RWPE2 (cell line): ENCODE measurements around the gene HCLS1.

Source experiments
- ATAC-seq: fragments of 200-7000 bp; cut with Tn5 transposase; 3 replicates; pipeline ENCODE4 v1.9.1; 2021; ENCODE audit warnings: low read depth
- DNase-seq: peaks from one replicate; pipeline ENCODE4 v3.0.0-alpha.2; 2020; ENCODE audit warnings: low spot score
- H3K27ac ChIP-seq: fragments of 450-650 bp; 2 replicates; pipeline ENCODE4 v1.5.1; 2017; ENCODE audit warnings: mild to moderate bottlenecking; ENCODE audit not compliant: poor library complexity, severe bottlenecking
- H3K27me3 ChIP-seq: fragments of 250-450 bp; sonication (Bioruptor Pico); 2 replicates; pipeline ENCODE4 v1.5.1; 2021; ENCODE audit warnings: mild to moderate bottlenecking, moderate library complexity; ENCODE audit not compliant: insufficient read depth, poor library complexity, severe bottlenecking
- H3K36me3 ChIP-seq: fragments of 250-450 bp; sonication (Bioruptor Pico); 2 replicates; pipeline ENCODE4 v1.5.1; 2020; ENCODE audit warnings: low read depth, mild to moderate bottlenecking, moderate library complexity
- H3K4me1 ChIP-seq: fragments of 250-450 bp; sonication (Bioruptor Pico); 2 replicates; pipeline ENCODE4 v1.5.1; 2021; ENCODE audit warnings: mild to moderate bottlenecking, moderate library complexity; ENCODE audit not compliant: insufficient read depth, poor library complexity, severe bottlenecking
- H3K4me3 ChIP-seq: fragments of 250-450 bp; sonication (Bioruptor Pico); 2 replicates; pipeline ENCODE4 v1.5.1; 2021; ENCODE audit warnings: mild to moderate bottlenecking, moderate library complexity; ENCODE audit not compliant: severe bottlenecking
- H3K9me3 ChIP-seq: fragments of 250-450 bp; sonication (Bioruptor Pico); 2 replicates; pipeline ENCODE4 v1.5.1; 2021; ENCODE audit warnings: mild to moderate bottlenecking, moderate library complexity; ENCODE audit not compliant: severe bottlenecking
- TF ChIP-seq, protein P1 (sequence below): fragments of 450-650 bp; IDR thresholded peaks from one replicate; pipeline ENCODE4 v1.5.1; 2017; ENCODE audit warnings: mild to moderate bottlenecking, moderate library complexity; ENCODE audit not compliant: poor library complexity, severe bottlenecking

HCLS1 gene, protein sequence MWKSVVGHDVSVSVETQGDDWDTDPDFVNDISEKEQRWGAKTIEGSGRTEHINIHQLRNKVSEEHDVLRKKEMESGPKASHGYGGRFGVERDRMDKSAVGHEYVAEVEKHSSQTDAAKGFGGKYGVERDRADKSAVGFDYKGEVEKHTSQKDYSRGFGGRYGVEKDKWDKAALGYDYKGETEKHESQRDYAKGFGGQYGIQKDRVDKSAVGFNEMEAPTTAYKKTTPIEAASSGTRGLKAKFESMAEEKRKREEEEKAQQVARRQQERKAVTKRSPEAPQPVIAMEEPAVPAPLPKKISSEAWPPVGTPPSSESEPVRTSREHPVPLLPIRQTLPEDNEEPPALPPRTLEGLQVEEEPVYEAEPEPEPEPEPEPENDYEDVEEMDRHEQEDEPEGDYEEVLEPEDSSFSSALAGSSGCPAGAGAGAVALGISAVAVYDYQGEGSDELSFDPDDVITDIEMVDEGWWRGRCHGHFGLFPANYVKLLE

DNA sequence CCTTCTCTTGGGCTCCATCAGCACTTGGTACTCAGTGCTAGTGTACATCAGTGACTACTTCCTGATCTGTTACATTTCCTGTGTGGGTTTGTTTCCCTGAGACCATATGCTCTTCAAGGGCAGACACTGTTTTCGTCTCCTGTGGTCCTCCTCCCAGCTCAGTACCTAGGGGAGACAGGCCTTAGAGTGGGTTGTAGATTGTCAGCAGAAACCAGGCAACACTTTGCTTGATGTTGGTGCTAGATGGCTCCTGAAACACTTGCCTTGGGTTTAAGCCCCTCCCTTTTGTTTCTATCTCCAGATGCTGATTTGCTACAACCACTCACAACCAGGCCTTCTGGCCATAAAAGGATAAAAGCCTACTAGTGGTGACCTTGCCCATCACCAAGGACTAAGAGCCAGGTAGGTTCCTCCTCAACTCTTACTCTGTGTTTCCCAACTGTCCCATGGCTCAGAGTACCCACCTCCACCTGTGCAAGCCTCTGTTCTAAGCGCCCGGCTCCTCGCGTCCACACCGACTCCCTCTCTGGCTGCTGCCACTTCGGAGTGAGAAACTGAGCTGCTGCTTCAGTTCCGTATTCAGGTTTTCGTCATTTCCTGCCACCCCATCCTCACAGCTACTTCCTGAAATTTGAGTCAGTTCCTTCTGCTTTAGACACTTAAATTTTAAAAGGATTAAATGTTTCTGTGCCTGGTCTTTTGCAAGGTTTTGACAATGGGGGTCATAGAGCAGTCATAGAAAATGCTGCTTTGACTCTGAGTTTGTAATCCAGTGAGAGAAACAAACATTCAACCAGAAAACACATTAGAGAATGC is at the start of gene HCLS1:
TSS of gene HCLS1 (minus strand) at position 548 of the 816 bp plus-strand sequence. CDS start 2,556 bp downstream, outside the sequence.
- Histone ChIP-seq H3K4me1 (peaks cover 11% of the 10 kb centered on the region), H3K4me3 (no peak within 1 kb of the TSS), H3K36me3 (peaks cover 25% of the 10 kb centered on the region), H3K9me3 (no peaks in the 10 kb centered on the region), H3K27me3 (no peaks in the 10 kb centered on the region), H3K27ac (no peak within 1 kb of the TSS)
- TF ChIP-seq, protein P1, sequence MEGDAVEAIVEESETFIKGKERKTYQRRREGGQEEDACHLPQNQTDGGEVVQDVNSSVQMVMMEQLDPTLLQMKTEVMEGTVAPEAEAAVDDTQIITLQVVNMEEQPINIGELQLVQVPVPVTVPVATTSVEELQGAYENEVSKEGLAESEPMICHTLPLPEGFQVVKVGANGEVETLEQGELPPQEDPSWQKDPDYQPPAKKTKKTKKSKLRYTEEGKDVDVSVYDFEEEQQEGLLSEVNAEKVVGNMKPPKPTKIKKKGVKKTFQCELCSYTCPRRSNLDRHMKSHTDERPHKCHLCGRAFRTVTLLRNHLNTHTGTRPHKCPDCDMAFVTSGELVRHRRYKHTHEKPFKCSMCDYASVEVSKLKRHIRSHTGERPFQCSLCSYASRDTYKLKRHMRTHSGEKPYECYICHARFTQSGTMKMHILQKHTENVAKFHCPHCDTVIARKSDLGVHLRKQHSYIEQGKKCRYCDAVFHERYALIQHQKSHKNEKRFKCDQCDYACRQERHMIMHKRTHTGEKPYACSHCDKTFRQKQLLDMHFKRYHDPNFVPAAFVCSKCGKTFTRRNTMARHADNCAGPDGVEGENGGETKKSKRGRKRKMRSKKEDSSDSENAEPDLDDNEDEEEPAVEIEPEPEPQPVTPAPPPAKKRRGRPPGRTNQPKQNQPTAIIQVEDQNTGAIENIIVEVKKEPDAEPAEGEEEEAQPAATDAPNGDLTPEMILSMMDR = no peak
- DNase-seq (no peak), ATAC-seq (no peak; the same call in 2 of the 3 replicates)

DNA sequence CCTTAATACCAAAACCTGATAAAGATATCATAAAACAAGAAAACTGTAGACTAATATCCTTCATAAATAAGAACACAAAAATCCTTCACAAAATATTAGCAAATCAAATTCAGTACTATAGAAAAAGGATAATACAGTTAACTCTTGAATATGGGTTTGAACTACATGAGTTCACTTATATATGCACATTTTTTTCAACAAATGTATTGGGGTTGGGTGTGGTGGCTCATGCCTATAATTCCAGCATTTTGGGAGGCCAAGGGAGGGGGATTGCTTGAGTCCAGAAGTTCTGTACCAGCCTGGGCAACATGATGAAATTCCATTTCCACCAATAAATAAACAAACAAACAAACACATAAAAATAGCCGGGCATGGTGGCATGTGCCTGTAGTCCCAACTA is 49.6 kb upstream of the HCLS1 start:
- no peak for ATAC-seq

DNA sequence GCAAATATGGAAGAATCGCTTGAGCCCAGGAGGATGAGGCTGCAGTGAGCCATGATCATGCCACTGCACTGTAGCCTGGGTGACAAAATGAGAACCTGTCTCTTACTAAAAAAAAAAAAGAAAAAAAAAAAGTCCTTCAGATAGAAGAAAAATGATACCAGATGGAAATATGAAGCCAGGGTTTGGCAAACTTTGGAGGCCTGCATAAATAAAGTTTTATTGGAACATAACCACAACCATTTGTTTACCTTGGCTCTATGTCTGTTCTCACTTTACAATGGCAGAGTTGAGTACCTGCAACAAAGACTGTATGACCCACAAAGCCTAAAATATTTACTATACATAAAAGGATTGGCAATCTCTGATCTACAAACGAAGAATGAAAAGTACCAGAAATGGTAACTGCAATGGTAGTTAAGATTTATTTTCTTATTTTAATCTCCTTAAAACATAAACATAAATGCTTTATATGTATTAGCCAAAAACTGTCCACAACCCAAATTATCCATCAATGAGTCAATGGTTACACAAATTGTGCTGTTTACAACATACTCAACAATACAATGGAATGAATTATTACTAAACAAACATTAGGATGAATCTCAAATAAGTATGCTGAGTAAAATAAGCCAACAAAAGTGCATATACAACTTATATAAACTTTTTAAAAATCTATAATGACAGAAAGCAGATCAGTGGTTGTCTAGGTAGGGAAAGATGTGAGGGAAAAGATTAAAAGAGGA is 47.0 kb upstream of the HCLS1 start:
- DNase-seq (no peak), ATAC-seq (no peak)
- Histone ChIP-seq H3K27me3 (no peaks in the 10 kb centered on the region), H3K4me3 (no peak overlapping the region), H3K36me3 (peaks cover 54% of the 10 kb centered on the region), H3K4me1 (peaks cover 4% of the 10 kb centered on the region), H3K9me3 (no peaks in the 10 kb centered on the region), H3K27ac (no peak overlapping the region)
- TF ChIP-seq, protein P1 = no peak

More for the DNA sequence above, 49.6 kb upstream of the HCLS1 start:
- Histone ChIP-seq H3K9me3 (no peaks in the 10 kb centered on the region), H3K4me3 (no peak overlapping the region), H3K27me3 (no peaks in the 10 kb centered on the region), H3K27ac (no peak overlapping the region), H3K4me1 (peaks cover 4% of the 10 kb centered on the region), H3K36me3 (peaks cover 54% of the 10 kb centered on the region)
- DNase-seq = no peak
- TF ChIP-seq, protein P1 = no peak

DNA sequence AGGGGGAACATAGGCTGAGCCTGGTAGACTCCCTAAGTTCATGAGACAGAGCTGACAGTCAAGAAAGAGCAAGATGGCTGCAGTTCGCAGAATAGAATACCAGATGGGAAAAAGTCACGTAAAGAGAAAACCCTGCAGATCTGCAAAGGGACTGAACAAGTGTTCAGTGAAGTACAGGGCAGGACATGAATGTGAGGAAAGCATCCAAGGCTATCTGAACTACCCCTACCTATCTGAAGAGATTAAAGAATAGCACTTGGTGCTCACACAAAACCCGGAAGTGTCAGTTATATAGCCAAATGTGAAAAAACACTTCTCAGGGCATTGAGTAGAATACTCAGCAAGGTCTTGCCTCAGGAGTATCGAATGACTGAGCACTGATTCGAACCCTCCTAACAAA is 44.8 kb upstream of the HCLS1 start:
- no peak for ATAC-seq
- Histone ChIP-seq H3K27me3 (no peaks in the 10 kb centered on the region), H3K36me3 (peaks cover 58% of the 10 kb centered on the region), H3K4me3 (no peak overlapping the region), H3K27ac (no peak overlapping the region), H3K4me1 (peaks cover 4% of the 10 kb centered on the region), H3K9me3 (no peaks in the 10 kb centered on the region)
- no peak for DNase-seq
- TF ChIP-seq, protein P1 = no peak
